HEK293 (cell line): ENCODE measurements around the gene FIGN.

Experiments
- CTCF ChIA-PET: fragments of 350-600 bp; formaldehyde crosslinking; extraction: SDS; loops from one replicate; lab custom pipeline; 2021; ENCODE audit warnings: antibody characterized with exemption; lab: Yijun Ruan, JAX
- POLR2A ChIA-PET: fragments of 300-600 bp; formaldehyde crosslinking; extraction: SDS; loops from one replicate; lab custom pipeline; 2020; ENCODE audit warnings: antibody characterized with exemption, inconsistent platforms; lab: Yijun Ruan, JAX
- H3K27ac ChIP-seq: fragments of 200-500 bp; sonication (Bioruptor generic); 2 replicates; pipeline ENCODE4 v1.5.1; 2014; ENCODE audit warnings: low read depth, low read length, control low read depth, inconsistent platforms; ENCODE audit errors: extremely low read depth
- H3K36me3 ChIP-seq, 2 experiments: fragments of 200-500 bp in 1 of 2; sonication (Bioruptor generic) in 1 of 2; 1 replicate in 1 of 2; 2 replicates in 1 of 2; pipeline ENCODE4 v1.5.1; 2014 to 2017; ENCODE audit warnings: inconsistent platforms in 2 of 2, low read length in 2 of 2; ENCODE audit not compliant: control insufficient read depth in 2 of 2, insufficient read depth in 1 of 2
- H3K4me1 ChIP-seq: fragments of 200-500 bp; sonication (Bioruptor generic); 2 replicates; pipeline ENCODE4 v1.5.1; 2014; ENCODE audit warnings: mild to moderate bottlenecking, low read length, inconsistent platforms; ENCODE audit not compliant: control insufficient read depth, insufficient read depth
- H3K4me3 ChIP-seq: 2 replicates; pipeline ENCODE4 v1.5.1; 2011; ENCODE audit warnings: low read depth, mild to moderate bottlenecking, control low read depth, low read length, moderate library complexity
- H3K9me3 ChIP-seq: fragments of 200-500 bp; sonication (Bioruptor generic); 2 replicates; pipeline ENCODE4 v1.5.1; 2014; ENCODE audit warnings: low read depth, low read length, inconsistent platforms; ENCODE audit not compliant: control insufficient read depth, insufficient read depth
- GLI4 ChIP-seq: fragments of 450-650 bp; formaldehyde crosslinking; IDR thresholded peaks from 2 replicates; pipeline ENCODE4 v1.5.1; 2016; ENCODE audit warnings: missing biosample characterization, missing genetic modification characterization
- KLF8 ChIP-seq: fragments of 450-650 bp; formaldehyde crosslinking; IDR thresholded peaks from 2 replicates; pipeline ENCODE4 v1.5.1; 2016; ENCODE audit warnings: missing biosample characterization, missing genetic modification characterization
- MEIS1 ChIP-seq: sonication (generic); formaldehyde crosslinking; IDR thresholded peaks from 2 replicates; pipeline ENCODE4 v1.8.1; 2022; ENCODE audit warnings: missing genetic modification reagents, mild to moderate bottlenecking, borderline replicate concordance
- PRDM10 ChIP-seq: fragments of 450-650 bp; formaldehyde crosslinking; IDR thresholded peaks from 2 replicates; pipeline ENCODE4 v1.5.1; 2016; ENCODE audit warnings: missing biosample characterization, missing genetic modification characterization
- REPIN1 ChIP-seq: fragments of 450-650 bp; formaldehyde crosslinking; IDR thresholded peaks from 2 replicates; pipeline ENCODE4 v1.5.1; 2017; ENCODE audit warnings: missing biosample characterization, missing genetic modification characterization, low read depth
- REST ChIP-seq: fragments of 450-650 bp; formaldehyde crosslinking; IDR thresholded peaks from 2 replicates; pipeline ENCODE4 v1.5.1; 2016; ENCODE audit warnings: missing biosample characterization, missing genetic modification characterization
- SCRT1 ChIP-seq: fragments of 450-650 bp; formaldehyde crosslinking; IDR thresholded peaks from 2 replicates; pipeline ENCODE4 v1.5.1; 2016; ENCODE audit warnings: missing biosample characterization, missing genetic modification characterization, borderline replicate concordance
- SCRT2 ChIP-seq: fragments of 450-650 bp; formaldehyde crosslinking; IDR thresholded peaks from 2 replicates; pipeline ENCODE4 v1.5.1; 2016; ENCODE audit warnings: missing biosample characterization, missing genetic modification characterization
- WT1 ChIP-seq: fragments of 450-650 bp; formaldehyde crosslinking; IDR thresholded peaks from 2 replicates; pipeline ENCODE4 v1.5.1; 2016; ENCODE audit warnings: missing biosample characterization, missing genetic modification characterization
- ZEB2 ChIP-seq: fragments of 450-650 bp; formaldehyde crosslinking; IDR thresholded peaks from 2 replicates; pipeline ENCODE4 v1.5.1; 2016; ENCODE audit warnings: missing biosample characterization, missing genetic modification characterization
- ZFP41 ChIP-seq: fragments of 450-650 bp; formaldehyde crosslinking; IDR thresholded peaks from 2 replicates; pipeline ENCODE4 v1.5.1; 2016; ENCODE audit warnings: missing biosample characterization, missing genetic modification characterization, borderline replicate concordance
- ZNF112 ChIP-seq: fragments of 450-650 bp; formaldehyde crosslinking; IDR thresholded peaks from 2 replicates; pipeline ENCODE4 v1.5.0; 2017; ENCODE audit warnings: missing biosample characterization, missing genetic modification characterization
- ZNF121 ChIP-seq: fragments of 450-650 bp; formaldehyde crosslinking; IDR thresholded peaks from 2 replicates; pipeline ENCODE4 v1.5.1; 2016; ENCODE audit warnings: missing biosample characterization, missing genetic modification characterization
- ZNF133 ChIP-seq: fragments of 450-650 bp; formaldehyde crosslinking; IDR thresholded peaks from 2 replicates; pipeline ENCODE4 v1.5.1; 2016; ENCODE audit warnings: missing biosample characterization, missing genetic modification characterization
- ZNF174 ChIP-seq: fragments of 450-650 bp; formaldehyde crosslinking; IDR thresholded peaks from 2 replicates; pipeline ENCODE4 v1.5.0; 2017; ENCODE audit warnings: missing biosample characterization, mild to moderate bottlenecking, missing genetic modification characterization
- ZNF324 ChIP-seq: fragments of 450-650 bp; formaldehyde crosslinking; IDR thresholded peaks from 2 replicates; pipeline ENCODE4 v1.5.1; 2016; ENCODE audit warnings: missing biosample characterization, missing genetic modification characterization
- ZNF362 ChIP-seq: fragments of 450-650 bp; formaldehyde crosslinking; IDR thresholded peaks from 2 replicates; pipeline ENCODE4 v1.5.1; 2016; ENCODE audit warnings: missing biosample characterization, missing genetic modification characterization
- ZNF404 ChIP-seq: fragments of 450-650 bp; formaldehyde crosslinking; IDR thresholded peaks from 2 replicates; pipeline ENCODE4 v1.5.1; 2017; ENCODE audit warnings: missing biosample characterization, missing genetic modification characterization
- ZNF423 ChIP-seq: fragments of 450-650 bp; formaldehyde crosslinking; IDR thresholded peaks from 2 replicates; pipeline ENCODE4 v1.5.1; 2016; ENCODE audit warnings: missing biosample characterization, missing genetic modification characterization
- ZNF510 ChIP-seq: fragments of 450-650 bp; formaldehyde crosslinking; IDR thresholded peaks from 2 replicates; pipeline ENCODE4 v1.5.1; 2018; ENCODE audit warnings: mild to moderate bottlenecking, missing genetic modification characterization, missing biosample characterization; ENCODE audit not compliant: insufficient replicate concordance
- ZNF513 ChIP-seq: fragments of 450-650 bp; IDR thresholded peaks from 2 replicates; pipeline ENCODE4 v1.5.1; 2018; ENCODE audit warnings: missing biosample characterization, missing genetic modification characterization
- ZNF518A ChIP-seq: fragments of 450-650 bp; formaldehyde crosslinking; conservative IDR thresholded peaks from 2 replicates; pipeline ENCODE4 v1.5.1; 2016; ENCODE audit warnings: low read depth, missing biosample characterization, missing genetic modification characterization

The FIGN gene

GRCh38 chr2:163709270-163709669 lies 26.5 kb downstream of the FIGN start:
- Histone ChIP-seq H3K9me3 (no peaks in the 10 kb centered on the region), H3K4me3 (no peak overlapping the region), H3K4me1 (peaks cover 2% of the 10 kb centered on the region; the same call in 1 of the 2 replicates), H3K36me3 (no peaks in the 10 kb centered on the region), H3K27ac (no peak overlapping the region)
- no peak for TF ChIP-seq ZFP41
- no peak for TF ChIP-seq REPIN1 (tag by site-specific recombination)
- TF ChIP-seq ZNF362 (tag by site-specific recombination): no peak
- no peak for TF ChIP-seq ZNF121 (tag by site-specific recombination)
- TF ChIP-seq ZNF404: no peak
- TF ChIP-seq REST (tag by site-specific recombination): no peak
- TF ChIP-seq ZNF324 (tag by site-specific recombination): no peak
- TF ChIP-seq KLF8 (tag by site-specific recombination): no peak
- no peak for TF ChIP-seq MEIS1 (CRISPR knock-in tag)
- no peak for TF ChIP-seq ZNF510 (tag by site-specific recombination)
- TF ChIP-seq SCRT2 (tag by site-specific recombination): no peak
- no peak for TF ChIP-seq ZNF174
- no peak for TF ChIP-seq GLI4 (tag by site-specific recombination)
- no peak for TF ChIP-seq ZNF518A (tag by site-specific recombination)
- CTCF ChIA-PET: no interaction called here
- POLR2A ChIA-PET: no interaction called here

- Histone ChIP-seq H3K36me3 (no peaks in the 10 kb centered on the region), H3K4me3 (no peak overlapping the region), H3K4me1 (no peaks in the 10 kb centered on the region), H3K9me3 (no peaks in the 10 kb centered on the region), H3K27ac (no peak overlapping the region)
- CTCF ChIA-PET: no interaction called here
- POLR2A ChIA-PET: no interaction called here
- TF ChIP-seq ZNF133: no peak
- no peak for TF ChIP-seq ZEB2 (tag by site-specific recombination)
- TF ChIP-seq ZNF423 (tag by site-specific recombination): no peak
- no peak for TF ChIP-seq PRDM10 (tag by site-specific recombination)
- no peak for TF ChIP-seq WT1 (tag by site-specific recombination)
- TF ChIP-seq SCRT1 (tag by site-specific recombination): no peak
- TF ChIP-seq ZNF112 (tag by site-specific recombination): no peak
- no peak for TF ChIP-seq ZNF513 (tag by site-specific recombination)
These were observed 27.5 kb downstream of the FIGN start for GRCh38 chr2:163708265-163708664.
